ENCODE results near the gene RNF5.

The RNF5 gene

DNA sequence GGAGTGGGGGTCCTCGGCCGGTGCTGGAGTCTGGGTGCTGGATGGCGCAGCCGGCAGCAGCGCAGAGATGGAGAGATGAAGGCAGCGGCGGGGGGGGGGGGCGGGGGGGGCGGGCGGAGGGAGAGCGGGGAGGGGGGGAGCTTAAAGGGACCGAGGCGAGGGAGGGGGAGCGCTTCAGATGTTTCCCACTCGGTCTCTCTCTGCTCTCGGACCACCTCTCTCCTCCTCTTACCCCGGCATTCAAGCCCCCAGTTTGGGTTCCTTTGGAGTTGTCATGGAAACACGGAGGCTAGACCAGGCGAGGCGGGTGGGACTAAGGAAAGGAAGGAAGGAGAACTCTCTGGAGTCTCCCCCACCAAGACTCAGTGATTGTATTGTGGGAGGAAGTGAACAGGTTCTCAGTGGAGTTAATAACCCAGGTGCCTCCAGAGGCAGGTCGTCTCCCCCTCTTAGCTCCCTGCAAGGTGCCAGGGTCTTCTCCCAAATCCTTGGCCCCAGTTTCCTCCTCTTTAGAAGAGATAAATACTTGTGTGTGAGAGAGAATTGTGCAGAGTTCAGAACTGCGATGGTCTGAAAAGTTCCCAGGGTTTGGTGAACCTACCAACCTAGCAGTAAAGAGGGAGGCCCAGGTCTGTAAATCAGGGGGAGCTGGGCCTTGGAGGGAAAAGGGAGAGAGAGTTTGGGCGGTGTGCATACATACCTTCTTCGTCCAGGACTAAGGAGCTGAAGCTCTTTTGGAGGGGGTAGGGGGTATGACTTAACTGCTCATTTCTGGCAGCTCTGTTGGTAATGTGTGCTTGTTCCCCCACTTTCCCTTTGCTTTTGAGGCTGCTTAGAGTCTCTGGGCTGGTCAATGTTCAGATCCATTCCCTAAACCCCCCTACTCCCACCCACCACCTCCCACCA is 26.1 kb upstream of the RNF5 start, which contains the start of gene PRRT1:
Gene PRRT1, minus strand, starts transcription at position 77 of the 906 bp plus-strand sequence. CDS start 112 bp downstream, outside the sequence.
- in situ Hi-C loops (cut with MboI; ENCODE audit: low sequenced_read_pairs), result no loop called here

DNA sequence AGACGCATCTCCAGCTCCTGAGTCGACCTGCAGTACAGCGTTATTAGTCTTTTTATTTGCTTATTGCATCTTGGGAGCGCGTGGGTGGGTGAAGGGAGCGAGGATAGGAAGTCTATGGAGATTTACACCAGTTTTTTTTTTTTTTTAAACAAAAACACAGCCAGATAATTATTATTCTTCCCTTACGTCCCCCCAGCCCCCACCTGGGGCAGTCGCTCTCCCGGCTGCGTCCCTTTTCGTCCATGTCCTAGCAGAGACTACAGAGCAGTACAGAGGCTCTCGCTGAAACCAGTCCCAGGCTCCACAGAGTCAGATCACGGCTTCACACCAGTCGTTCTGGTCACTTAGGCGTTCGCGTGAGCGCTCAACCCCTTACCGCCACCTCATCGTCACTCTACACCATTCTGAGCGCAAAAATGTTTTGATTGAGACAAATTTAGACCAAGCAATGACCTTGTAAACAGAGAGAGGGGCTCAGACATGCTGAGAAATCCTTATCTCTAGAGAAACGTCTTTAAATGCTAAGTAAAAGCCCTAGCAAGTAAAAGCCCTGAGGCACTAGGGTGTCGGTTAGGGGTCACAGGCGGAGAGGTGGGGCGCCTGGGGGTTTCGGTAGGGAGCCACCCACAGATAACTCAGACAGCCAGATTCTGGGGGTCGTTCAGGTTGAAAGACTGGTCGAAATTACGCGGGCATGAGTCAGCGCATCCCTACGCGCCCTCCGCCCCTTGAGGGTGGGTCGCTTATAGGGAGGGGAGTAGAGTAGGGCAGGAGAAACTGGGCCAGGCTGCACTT is 25.2 kb upstream of the RNF5 start:
- in situ Hi-C loops (cut with MboI; ENCODE audit: low sequenced_read_pairs), result no loop called here

DNA sequence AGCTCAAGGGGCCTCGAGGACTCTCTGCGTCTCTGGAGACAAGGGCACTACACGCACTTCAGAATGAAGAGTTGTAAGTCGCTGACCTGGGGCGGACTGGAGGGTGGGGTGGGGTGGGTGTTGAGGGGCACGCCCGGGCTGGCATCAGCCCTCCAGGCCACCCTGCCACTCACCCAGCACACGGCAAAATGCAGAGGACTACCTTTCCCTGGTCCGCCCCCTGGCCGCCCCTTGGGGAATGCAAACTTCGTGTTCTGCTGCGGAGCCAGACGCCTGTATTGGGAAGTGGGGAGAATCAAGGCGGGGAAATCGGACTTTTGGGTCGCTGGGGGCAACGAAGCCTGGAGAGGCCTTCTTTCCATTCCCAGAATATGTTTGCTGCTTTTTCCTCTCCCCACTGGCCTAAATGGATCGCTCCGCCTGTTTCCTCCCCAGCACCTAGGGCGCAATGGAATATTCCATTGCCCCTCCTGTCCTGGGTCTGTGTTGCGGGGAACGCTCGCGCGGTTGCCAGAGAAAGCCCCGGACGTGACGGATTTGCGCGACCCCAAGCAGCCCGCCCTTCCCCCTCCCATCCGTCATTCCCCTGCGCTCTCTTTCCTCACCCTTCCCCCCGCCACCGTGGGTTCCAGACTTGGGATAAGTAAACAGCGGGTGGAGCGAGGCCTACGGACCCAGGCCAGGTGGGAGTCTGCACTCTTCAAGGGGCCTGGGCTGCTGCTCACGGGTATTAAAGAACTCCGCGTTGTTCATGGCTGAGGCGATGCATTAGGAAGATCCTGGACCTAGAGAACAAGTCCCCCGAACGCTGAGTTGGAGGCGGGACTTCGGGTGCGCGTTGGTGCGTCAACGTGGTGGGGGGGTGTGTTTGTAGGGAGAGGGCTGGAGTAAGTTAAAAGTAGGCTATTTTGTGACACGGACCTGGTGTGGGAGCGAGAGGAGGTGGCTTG is 24.4 kb upstream of the RNF5 start, which contains the start of gene PPT2:
Gene PPT2, plus strand, starts transcription at position 578 of the 950 bp plus-strand sequence. CDS start 454 bp downstream, outside the sequence.
- in situ Hi-C loops (cut with MboI; ENCODE audit: low sequenced_read_pairs), result no loop called here

DNA sequence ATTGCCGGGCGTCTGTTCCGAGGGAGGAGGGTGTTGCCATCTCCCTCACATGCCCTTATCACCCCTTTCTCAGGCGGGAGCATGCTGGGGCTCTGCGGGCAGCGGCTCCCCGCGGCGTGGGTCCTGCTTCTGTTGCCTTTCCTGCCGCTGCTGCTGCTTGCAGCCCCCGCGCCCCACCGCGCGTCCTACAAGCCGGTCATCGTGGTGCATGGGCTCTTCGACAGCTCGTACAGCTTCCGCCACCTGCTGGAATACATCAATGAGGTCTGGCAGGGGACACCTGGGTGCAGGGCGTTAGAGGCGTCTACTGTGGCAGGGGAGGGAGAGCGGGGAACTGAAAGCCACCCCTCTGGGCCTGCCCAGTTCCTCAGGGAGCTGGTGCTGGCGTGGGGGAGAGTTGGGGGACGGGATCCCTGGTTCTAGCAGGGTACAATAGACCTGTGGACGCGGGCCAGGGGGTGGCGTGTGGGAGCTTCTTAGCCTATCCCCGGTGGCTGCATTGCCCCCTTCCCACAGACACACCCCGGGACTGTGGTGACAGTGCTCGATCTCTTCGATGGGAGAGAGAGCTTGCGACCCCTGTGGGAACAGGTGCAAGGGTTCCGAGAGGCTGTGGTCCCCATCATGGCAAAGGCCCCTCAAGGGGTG is 23.6 kb upstream of the RNF5 start:
- in situ Hi-C loops (cut with MboI; ENCODE audit: low sequenced_read_pairs), result no loop called here

DNA sequence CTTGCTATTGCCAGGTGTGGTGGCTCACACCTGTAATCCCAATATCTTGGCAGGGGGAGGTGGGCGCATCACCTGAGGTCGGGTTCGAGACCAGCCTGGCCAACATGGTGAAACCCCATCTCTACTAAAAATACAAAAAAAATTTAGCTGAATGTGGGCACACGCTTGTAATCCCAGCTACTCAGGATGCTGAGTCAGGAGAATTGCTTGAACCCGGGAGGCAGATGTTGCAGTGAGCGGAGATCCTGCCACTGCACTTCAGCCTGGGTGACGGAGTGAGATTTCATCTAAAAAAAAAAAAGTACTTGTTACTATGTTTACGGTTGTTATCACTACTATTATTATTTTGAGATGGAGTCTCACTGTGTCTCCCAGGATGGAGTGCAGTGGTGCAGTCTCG is 21.3 kb upstream of the RNF5 start:
- in situ Hi-C loops (cut with MboI; ENCODE audit: low sequenced_read_pairs), result no loop called here

DNA sequence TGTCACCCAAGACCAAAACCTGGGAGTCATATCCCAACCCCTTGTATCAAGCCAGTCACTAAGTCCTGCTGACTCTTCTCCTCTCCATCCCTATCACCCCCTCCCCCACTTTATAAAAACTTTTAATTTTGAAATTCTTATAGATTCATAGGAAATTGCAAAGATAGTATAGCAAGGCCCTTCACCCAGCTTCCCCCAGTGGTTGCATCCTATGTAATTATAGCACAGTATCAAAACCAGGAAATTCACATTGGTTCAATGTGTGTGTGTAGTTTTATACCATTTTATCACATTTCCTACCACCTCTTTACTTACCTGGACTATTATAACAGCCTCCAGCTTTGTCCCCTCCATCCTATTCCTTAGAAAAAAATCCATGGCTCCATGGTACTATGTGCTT is 20.2 kb upstream of the RNF5 start:
- in situ Hi-C loops (cut with MboI; ENCODE audit: low sequenced_read_pairs), result no loop called here

DNA sequence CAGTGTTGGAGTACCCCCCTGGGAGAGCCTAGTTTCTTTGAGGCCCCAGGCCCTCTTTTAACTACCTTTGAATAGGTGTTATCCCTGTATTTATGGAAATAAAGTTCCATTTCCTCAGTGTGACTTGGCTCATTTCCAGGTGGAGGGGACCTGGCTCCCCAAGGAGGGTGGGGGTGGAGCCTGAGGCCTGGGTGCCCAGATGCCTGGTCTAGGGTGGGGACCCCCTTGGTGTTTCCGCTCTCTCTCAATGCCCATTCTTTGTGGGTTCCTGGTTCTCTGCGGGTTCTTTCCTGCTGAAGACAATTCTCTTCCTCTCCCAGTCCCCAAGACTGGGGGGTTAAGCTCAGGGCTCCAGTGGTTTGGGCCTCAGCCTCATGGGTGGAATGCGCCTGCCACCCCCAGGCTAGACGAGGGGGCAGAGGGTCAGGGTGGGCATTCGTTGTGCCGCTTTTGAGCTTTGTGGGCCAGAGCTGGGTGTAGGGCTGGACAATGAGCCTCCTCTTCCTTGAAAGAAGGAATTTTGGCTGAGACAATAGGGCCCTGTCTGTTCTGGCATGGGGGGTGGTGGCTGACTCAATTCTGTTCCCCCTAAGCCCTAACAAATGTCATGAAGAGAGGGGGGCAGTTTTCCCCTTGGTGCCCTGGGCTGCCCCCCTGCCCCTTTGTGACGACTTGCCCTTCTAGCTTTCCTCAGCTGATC is 14.5 kb upstream of the RNF5 start:
- in situ Hi-C loops (cut with MboI; ENCODE audit: low sequenced_read_pairs), result no loop called here

DNA sequence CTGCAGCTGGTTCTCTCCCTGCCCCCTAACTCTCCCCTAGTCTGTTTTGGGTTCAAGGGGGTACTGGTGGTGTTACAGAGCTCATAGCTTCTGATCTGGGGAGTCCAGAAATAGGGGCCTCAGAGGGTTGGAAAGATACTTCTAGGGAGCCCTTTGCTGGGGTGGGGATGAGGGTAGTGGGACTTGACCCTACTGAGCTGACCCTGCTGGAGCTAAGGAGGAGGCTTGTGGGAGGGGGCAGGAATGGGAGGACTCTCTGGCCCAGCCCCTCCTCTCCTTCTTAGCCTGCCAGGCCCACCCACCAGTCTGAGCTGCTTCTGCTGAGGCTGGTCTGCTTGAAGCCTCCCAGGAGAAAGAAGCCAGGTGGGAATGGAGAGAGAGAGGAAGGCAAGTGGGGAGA is 13.9 kb upstream of the RNF5 start, which contains the start of gene EGFL8:
Gene EGFL8, plus strand, starts transcription at position 301 of the 400 bp plus-strand sequence. CDS start 1,571 bp downstream, outside the sequence.
- in situ Hi-C loops (cut with MboI; ENCODE audit: low sequenced_read_pairs), result no loop called here

DNA sequence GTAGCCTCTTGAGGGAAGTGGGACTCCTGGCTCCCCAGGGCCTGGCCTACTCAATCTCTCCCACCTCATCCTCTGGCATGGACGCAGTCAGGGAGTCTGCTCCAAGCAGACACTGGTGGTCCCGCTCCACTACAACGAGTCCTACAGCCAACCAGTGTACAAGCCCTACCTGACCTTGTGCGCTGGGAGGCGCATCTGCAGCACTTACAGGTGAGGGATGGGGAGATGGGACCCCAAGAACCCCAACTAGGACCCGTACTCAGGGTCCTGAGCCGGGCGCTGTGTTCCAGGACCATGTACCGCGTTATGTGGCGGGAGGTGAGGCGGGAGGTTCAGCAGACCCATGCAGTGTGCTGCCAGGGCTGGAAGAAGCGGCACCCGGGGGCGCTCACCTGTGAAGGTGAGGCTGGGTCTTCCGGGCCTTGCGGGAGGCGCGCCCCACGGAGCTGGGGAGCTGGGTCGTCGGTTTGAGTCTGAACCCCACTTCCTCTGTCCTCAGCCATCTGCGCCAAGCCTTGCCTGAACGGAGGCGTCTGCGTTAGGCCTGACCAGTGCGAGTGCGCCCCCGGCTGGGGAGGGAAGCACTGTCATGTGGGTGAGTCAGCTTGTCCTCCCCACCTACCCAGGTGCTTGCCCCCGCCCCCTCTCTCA is 11.7 kb upstream of the RNF5 start:
- in situ Hi-C loops (cut with MboI; ENCODE audit: low sequenced_read_pairs), result no loop called here

DNA sequence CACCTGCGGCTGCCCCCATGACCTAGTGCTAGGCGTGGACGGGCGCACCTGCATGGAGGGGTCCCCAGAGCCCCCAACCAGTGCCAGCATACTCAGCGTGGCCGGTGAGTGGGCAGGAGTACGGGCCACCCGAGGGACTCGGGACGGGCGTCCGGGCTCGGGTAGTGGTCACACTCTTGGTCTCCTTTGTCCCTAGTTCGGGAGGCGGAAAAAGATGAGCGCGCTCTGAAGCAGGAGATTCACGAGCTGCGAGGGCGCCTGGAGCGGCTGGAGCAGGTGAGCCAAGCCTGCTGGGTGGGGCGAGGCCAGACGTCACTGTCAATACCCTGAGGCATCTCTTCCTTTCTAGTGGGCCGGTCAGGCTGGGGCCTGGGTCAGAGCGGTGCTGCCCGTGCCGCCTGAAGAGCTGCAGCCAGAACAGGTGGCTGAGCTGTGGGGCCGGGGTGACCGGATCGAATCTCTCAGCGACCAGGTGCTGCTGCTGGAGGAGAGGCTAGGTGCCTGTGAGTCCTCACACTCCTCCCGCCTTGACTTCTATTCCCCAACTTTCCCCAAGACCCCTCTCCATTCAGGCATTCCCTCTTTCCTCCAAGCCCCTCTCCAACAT is 10.9 kb upstream of the RNF5 start:
- in situ Hi-C loops (cut with MboI; ENCODE audit: low sequenced_read_pairs), result no loop called here

DNA sequence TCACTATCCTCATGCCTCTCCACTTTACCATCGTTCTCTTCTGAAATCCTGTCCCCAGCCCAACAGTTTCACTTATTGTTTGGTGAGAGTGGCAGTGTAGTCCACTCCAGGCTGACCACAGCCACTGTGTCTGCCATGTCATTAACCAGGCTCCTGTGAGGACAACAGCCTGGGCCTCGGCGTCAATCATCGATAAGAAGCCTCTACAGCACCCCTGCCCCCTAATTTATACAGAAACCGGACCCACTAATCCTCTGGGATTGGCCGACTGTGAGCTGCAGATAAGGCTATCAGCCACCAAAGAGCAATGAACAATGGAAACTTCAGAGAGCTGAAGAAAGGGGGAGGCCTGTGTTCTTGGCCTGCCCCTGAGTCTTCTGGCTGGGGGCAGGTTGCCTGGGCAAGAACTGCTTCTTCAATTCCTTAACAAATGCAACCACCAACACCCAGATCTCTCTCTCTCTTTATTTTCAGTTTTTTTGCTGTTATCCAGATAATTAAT is 10.4 kb upstream of the RNF5 start:
- in situ Hi-C loops (cut with MboI; ENCODE audit: low sequenced_read_pairs), result no loop called here

DNA sequence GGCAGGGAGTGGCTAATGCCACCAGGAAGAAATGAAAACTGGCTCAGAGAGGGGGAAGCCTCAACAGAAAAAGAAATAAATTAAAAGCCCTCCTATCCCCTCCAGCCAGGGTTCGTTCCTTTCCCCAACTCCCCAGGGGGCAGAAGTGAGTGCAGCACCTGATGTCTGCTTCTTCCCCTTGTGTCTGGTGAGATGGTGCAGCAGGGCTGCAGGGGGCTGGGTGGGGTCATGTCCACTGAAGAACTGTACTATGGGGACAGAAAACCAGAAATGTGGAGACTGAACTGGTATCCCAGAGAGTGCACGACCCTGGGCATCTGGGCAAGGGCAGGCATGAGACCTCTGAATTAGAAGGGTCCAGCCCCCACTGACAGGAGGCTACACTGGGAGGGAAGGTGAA is 9.9 kb upstream of the RNF5 start:
- in situ Hi-C loops (cut with MboI; ENCODE audit: low sequenced_read_pairs), result no loop called here

DNA sequence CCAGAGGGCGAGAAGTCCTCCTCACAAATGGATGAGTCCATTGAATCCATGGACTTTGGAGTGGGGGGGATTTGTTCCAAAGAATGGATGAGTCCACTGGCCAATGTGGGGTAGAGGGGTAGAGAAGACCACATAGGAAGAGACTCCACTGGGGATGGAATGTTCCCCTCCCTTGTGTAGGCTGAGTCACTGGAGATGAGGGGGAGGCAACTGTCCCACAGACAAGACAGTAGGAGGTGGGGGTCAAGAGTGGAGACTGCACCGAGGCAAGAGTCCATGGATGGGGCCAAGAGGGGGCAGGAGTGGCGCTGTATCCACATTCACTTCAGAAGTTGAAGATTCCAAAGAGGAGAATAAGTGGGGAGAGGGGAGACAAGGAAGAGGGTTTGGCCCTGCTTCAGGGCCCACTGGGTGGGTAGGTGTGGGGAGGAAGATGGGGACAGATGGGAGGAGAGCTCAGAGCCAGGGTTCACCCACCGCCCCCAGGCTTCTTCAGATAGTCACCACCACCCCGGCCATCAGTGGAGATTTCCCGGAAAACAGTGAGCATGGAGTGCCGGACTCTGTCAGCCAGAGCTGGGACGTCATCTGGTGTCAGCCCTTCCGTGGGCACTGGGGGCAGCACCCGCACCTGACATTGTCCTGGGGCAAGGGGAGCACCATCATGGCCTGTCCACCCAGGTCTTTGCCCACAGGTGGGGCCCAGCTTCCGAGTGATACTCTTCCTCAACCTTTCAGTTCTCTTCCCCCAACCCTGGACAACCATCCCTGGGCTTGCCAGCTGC is 9.2 kb upstream of the RNF5 start:
- in situ Hi-C loops (cut with MboI; ENCODE audit: low sequenced_read_pairs), result no loop called here

DNA sequence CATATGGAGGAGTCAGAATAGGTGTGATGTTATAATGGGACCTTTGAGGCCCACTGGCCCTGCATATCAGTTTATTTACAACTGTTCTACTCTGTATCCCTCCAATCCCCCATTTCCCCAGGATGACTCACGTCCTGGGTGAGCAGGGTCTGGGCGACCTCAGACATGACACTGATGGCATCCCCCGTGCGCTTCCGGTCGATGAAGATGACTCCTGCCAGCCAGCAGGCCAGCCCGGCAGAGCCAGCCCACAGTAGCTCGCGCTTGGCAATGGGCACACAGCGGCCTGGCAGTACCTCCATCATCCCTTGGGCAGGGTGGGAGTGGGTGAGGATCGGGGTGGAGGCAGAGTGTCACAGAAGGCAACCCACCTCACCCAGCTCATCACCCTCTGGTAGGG is 7.9 kb upstream of the RNF5 start:
- in situ Hi-C loops (cut with MboI; ENCODE audit: low sequenced_read_pairs), result no loop called here

DNA sequence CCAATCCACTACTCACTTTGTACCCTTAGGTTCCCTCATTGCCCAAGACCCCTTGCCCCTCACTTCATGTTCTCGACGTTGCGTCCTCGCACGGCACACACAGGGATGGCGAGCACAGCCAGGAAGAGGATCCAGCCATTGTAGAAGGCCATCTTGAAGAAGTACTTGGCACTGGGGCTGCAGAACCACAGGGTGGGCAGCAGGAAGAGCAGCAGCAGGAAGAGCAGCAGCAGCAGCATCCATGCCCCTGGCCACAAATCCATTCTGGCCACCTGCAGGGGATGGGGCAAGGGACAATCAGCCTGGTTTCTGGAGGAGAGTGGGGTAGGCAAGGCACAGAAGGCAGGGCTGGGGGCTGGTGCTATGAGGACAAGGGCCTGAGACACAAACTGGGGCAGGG is 7.0 kb upstream of the RNF5 start:
- in situ Hi-C loops (cut with MboI; ENCODE audit: low sequenced_read_pairs), result no loop called here

DNA sequence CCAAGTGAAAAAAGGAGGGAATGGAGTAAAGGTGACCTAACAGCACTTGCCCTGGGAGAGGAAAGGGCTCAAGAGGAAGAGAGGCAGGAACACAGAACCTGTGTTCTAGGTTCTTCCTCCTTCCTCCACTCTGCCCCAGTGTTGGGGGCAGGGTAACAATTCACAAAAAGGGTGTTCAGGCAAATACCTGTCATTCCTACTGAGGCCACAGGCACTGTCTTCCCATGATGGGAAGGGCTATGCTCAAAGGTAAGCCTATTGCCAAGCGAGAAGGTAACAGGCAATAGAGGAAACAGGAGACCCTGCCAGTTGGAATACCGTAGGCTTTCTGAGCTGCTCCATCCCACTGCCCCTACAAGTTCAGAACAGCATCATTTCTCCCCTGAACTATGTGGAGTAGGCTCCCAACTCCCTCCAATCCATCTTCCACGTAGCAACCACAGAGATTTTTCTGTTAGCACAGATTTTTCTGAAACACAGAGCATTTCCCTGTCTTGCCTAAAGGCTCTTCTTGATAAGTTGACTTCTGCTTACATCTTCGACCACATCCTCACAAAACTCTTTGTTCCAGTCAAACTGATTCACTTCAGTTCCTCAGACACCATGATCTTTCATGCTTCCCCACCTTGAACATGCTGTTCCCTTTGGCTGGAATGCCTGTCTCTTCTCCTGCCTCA is 5.0 kb upstream of the RNF5 start:
- in situ Hi-C loops (cut with MboI; ENCODE audit: low sequenced_read_pairs), result no loop called here

DNA sequence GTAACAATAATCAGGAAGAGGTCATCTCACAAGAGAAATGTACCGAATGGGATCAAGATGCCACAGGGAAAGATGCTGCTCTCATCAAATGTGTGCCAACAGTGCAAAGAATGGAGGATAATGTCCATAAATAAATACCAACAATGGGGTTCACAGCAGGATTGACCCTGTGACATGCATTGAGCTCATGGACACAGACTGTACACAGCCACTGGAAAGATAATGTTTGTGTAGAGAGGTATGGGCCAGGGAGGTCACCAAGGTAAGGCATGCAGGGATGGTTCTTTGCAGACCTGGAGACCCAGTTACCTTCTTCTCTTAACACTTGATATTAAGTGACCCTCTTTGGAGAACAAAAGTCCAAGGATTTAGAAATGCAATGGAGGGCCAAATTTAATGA is 3.8 kb upstream of the RNF5 start:
- in situ Hi-C loops (cut with MboI; ENCODE audit: low sequenced_read_pairs), result no loop called here
